ENCODE measurements around the gene BAZ1B.
"Not testable (repeated sequence)": the region's sequence is repeated elsewhere in the genome, so short reads cannot be mapped to it uniquely, and the experiment has no call there.

Gene BAZ1B

GRCh38 chr7:73478549-73478948, 43.5 kb downstream of the BAZ1B start:
- no peak for TF ChIP-seq CTCF (conservative IDR thresholded peaks at IDR 0.05; ENCODE audit: low read length)
- no peak overlapping the region for H3K4me3 ChIP-seq (ENCODE audit: low read length)
- DNase-seq (ENCODE audit: low read depth) = no peak

GRCh38 chr7:73477376-73477775, 44.7 kb downstream of the BAZ1B start:
- TF ChIP-seq CTCF (conservative IDR thresholded peaks at IDR 0.05; ENCODE audit: low read length) = no peak
- no peak overlapping the region for H3K4me3 ChIP-seq (ENCODE audit: low read length)
- no peak for DNase-seq (ENCODE audit: low read depth)

GRCh38 chr7:73470208-73470607, 51.9 kb downstream of the BAZ1B start:
- TF ChIP-seq CTCF (conservative IDR thresholded peaks at IDR 0.05; ENCODE audit: low read length) = no peak
- H3K4me3 ChIP-seq (ENCODE audit: low read length) = no peak overlapping the region
- DNase-seq (ENCODE audit: low read depth) = no peak

GRCh38 chr7:73467046-73467445, 55.0 kb downstream of the BAZ1B start:
- DNase-seq (ENCODE audit: low read depth); H3K4me3 ChIP-seq (ENCODE audit: low read length): not testable (repeated sequence)

GRCh38 chr7:73466112-73466511, 56.0 kb downstream of the BAZ1B start:
- no peak overlapping the region for H3K4me3 ChIP-seq (ENCODE audit: low read length)
- no peak for DNase-seq (ENCODE audit: low read depth)
- TF ChIP-seq CTCF (conservative IDR thresholded peaks at IDR 0.05; ENCODE audit: low read length) = no peak

GRCh38 chr7:73463966-73464365, 58.1 kb downstream of the BAZ1B start:
- TF ChIP-seq CTCF (conservative IDR thresholded peaks at IDR 0.05; ENCODE audit: low read length) = no peak
- no peak overlapping the region for H3K4me3 ChIP-seq (ENCODE audit: low read length)
- DNase-seq (ENCODE audit: low read depth) = no peak

GRCh38 chr7:73463260-73463659, 58.8 kb downstream of the BAZ1B start:
- H3K4me3 ChIP-seq (ENCODE audit: low read length) = no peak overlapping the region
- TF ChIP-seq CTCF (conservative IDR thresholded peaks at IDR 0.05; ENCODE audit: low read length) = no peak
- DNase-seq (ENCODE audit: low read depth) = no peak

GRCh38 chr7:73461782-73462285, 60.3 kb downstream of the BAZ1B start:
- DNase-seq (ENCODE audit: low read depth) = no peak
- H3K4me3 ChIP-seq (ENCODE audit: low read length) = no peak overlapping the region
- TF ChIP-seq CTCF (conservative IDR thresholded peaks at IDR 0.05; ENCODE audit: low read length) = no peak

All from AG10803 (cell line).